Stimulated activated CD4-positive, alpha-beta T cell treated with anti-CD3 and anti-CD28 coated beads, Interleukin-1b, Interleukin-23, amount 100 ng/mL, for 24 hours (primary cell): ENCODE measurements around the gene C1QTNF6.

Source experiments
- DNase-seq, 4 experiments: peaks; one replicate each; pipeline ENCODE4 v3.0.0-alpha.2; 2020; ENCODE audit warnings: low read depth in 4 of 4, low spot score in 1 of 4

Gene C1QTNF6

GRCh38 chr22:37164505-37164887, 23.6 kb downstream of the C1QTNF6 start:
- DNase-seq = no peak

GRCh38 chr22:37163575-37164504, 24.2 kb downstream of the C1QTNF6 start:
- peak in 2 of 4 experiments; percentile 57 to 73 for DNase-seq

GRCh38 chr22:37163096-37163489, 25.0 kb downstream of the C1QTNF6 start:
- no peak for DNase-seq

GRCh38 chr22:37162221-37163095, 25.6 kb downstream of the C1QTNF6 start:
- peak; percentile 38 to 73 (median 50) for DNase-seq

GRCh38 chr22:37161443-37161842, 26.6 kb downstream of the C1QTNF6 start:
- no peak for DNase-seq

GRCh38 chr22:37160027-37160426, 28.0 kb downstream of the C1QTNF6 start:
- DNase-seq = no peak

GRCh38 chr22:37158963-37159290, 29.1 kb downstream of the C1QTNF6 start:
- no peak for DNase-seq

GRCh38 chr22:37157516-37158285, 30.3 kb downstream of the C1QTNF6 start:
- DNase-seq = no peak

- no peak for DNase-seq
These were observed 31.2 kb downstream of the C1QTNF6 start for GRCh38 chr22:37156686-37157435.

GRCh38 chr22:37155971-37156370, 32.1 kb downstream of the C1QTNF6 start:
- DNase-seq = no peak

GRCh38 chr22:37154925-37155712, 32.9 kb downstream of the C1QTNF6 start:
- DNase-seq = no peak

- no peak for DNase-seq
These were observed 34.1 kb downstream of the C1QTNF6 start for GRCh38 chr22:37153901-37154300.

- no peak for DNase-seq
These were observed 36.6 kb downstream of the C1QTNF6 start for GRCh38 chr22:37151401-37151800.

- no peak for DNase-seq
These were observed 37.3 kb downstream of the C1QTNF6 start for GRCh38 chr22:37150701-37151100.

GRCh38 chr22:37148742-37149665, 39.0 kb downstream of the C1QTNF6 start:
- DNase-seq = no peak

GRCh38 chr22:37148031-37148651, 39.9 kb downstream of the C1QTNF6 start:
- DNase-seq = no peak

- DNase-seq = no peak
These were observed 40.7 kb downstream of the C1QTNF6 start for GRCh38 chr22:37147186-37147990.
